ENCODE data around the gene WWOX. TPM values are rescaled to one million over a fixed set of nuclear protein-coding genes. Genes with fewer than 3 reads are reported as not detected.

Gene WWOX
- total RNA-seq, 1 experiment from 2014 or later = 28.3 TPM

DNA sequence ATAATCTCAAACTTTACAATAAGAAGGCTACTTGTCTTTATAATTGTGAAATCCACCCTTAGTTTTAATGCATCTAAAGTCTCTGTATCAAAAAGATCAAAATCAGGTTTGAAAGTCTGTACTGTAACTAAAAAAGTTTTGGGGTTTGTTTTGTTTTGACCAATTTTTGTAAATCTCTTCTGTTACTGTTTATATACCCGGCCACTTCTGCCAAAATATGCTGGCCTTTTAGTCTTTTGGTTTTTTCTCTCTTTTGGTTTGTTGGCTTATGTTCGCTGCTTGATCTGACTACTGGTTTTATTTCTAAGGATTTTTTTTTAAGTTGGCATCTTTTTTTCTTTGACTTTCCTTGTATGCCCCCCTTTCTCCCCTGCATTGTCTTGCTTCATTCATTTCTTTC is 845.9 kb downstream of the WWOX start:
- Histone ChIP-seq H3F3A (ENCODE audit: low read length, unreplicated experiment) (no peaks in the 10 kb centered on the region), H4K20me1 (ENCODE audit: low read length) (no peaks in the 10 kb centered on the region), H3K4me1 (ENCODE audit: insufficient read depth, low read length) (no peaks in the 10 kb centered on the region), H3K36me3 (ENCODE audit: low read depth, low read length) (no peaks in the 10 kb centered on the region), H3K9me3 (ENCODE audit: low read length) (no peaks in the 10 kb centered on the region), H3K27me3 (ENCODE audit: low read length) (no peaks in the 10 kb centered on the region), H3K9ac (ENCODE audit: low read length) (no peak overlapping the region), H3K4me3 (ENCODE audit: low read length) (no peak overlapping the region), H3K9me2 (replicated peaks; ENCODE audit: low read length) (no peaks in the 10 kb centered on the region), H3K27ac (ENCODE audit: low read length) (no peak overlapping the region), H3K79me2 (ENCODE audit: low read length) (no peaks in the 10 kb centered on the region), H2AFZ (ENCODE audit: low read length) (no peak overlapping the region), H3K4me2 (ENCODE audit: low read length) (no peak overlapping the region)
- DNase-seq = no peak
- ATAC-seq = no peak
- TF ChIP-seq EZH2phosphoT487 (IDR thresholded peaks at IDR 0.05; ENCODE audit: borderline replicate concordance, low read length) (no peak), EZH2 (IDR thresholded peaks at IDR 0.05; ENCODE audit: low read length, unreplicated experiment) (no peak)
- TF ChIP-seq, protein P1, sequence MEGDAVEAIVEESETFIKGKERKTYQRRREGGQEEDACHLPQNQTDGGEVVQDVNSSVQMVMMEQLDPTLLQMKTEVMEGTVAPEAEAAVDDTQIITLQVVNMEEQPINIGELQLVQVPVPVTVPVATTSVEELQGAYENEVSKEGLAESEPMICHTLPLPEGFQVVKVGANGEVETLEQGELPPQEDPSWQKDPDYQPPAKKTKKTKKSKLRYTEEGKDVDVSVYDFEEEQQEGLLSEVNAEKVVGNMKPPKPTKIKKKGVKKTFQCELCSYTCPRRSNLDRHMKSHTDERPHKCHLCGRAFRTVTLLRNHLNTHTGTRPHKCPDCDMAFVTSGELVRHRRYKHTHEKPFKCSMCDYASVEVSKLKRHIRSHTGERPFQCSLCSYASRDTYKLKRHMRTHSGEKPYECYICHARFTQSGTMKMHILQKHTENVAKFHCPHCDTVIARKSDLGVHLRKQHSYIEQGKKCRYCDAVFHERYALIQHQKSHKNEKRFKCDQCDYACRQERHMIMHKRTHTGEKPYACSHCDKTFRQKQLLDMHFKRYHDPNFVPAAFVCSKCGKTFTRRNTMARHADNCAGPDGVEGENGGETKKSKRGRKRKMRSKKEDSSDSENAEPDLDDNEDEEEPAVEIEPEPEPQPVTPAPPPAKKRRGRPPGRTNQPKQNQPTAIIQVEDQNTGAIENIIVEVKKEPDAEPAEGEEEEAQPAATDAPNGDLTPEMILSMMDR (conservative IDR thresholded peaks at IDR 0.05; ENCODE audit: low read depth, low read length) = no peak
- intact Hi-C loops (cut with micrococcal nuclease) = no loop called here
- CTCF ChIA-PET = no interaction called here
- POLR2A ChIA-PET (ENCODE audit: unreplicated experiment) = no interaction called here
- BruUV-seq (replicated peaks) = no TSS peak

DNA sequence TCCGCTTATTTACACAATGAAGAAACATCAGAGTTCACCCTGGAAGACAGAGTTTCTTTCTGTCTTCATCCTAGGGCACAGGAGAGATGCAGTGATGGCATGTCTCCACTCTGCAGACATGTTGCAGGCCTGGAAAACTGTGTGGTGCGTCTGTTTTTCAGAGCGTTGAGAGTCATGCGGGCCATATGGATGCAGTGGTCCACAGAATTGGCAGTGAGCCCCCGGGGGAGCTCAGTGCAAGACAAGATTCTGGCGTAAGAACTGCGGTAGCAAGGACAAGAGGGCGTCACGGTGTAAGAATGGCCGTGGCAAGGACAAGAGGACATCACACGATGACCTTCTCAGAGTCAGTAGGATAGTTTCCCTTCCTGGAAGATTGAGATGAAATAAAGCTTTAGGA is 847.1 kb downstream of the WWOX start:
- Histone ChIP-seq H3K79me2 (ENCODE audit: low read length) (no peaks in the 10 kb centered on the region), H3K4me3 (ENCODE audit: low read length) (no peak overlapping the region), H3K27me3 (ENCODE audit: low read length) (no peaks in the 10 kb centered on the region), H3K27ac (ENCODE audit: low read length) (no peak overlapping the region), H3K4me2 (ENCODE audit: low read length) (no peak overlapping the region), H2AFZ (ENCODE audit: low read length) (no peak overlapping the region), H3K4me1 (ENCODE audit: insufficient read depth, low read length) (no peaks in the 10 kb centered on the region), H3F3A (ENCODE audit: low read length, unreplicated experiment) (no peaks in the 10 kb centered on the region), H3K36me3 (ENCODE audit: low read depth, low read length) (no peaks in the 10 kb centered on the region), H3K9me3 (ENCODE audit: low read length) (no peaks in the 10 kb centered on the region), H4K20me1 (ENCODE audit: low read length) (no peaks in the 10 kb centered on the region), H3K9me2 (replicated peaks; ENCODE audit: low read length) (no peaks in the 10 kb centered on the region), H3K9ac (ENCODE audit: low read length) (no peak overlapping the region)
- DNase-seq (no peak), ATAC-seq (no peak)
- no TSS peak for BruUV-seq (replicated peaks)
- TF ChIP-seq EZH2phosphoT487 (IDR thresholded peaks at IDR 0.05; ENCODE audit: borderline replicate concordance, low read length) (no peak), EZH2 (IDR thresholded peaks at IDR 0.05; ENCODE audit: low read length, unreplicated experiment) (no peak)
- TF ChIP-seq, protein P1 (conservative IDR thresholded peaks at IDR 0.05; ENCODE audit: low read depth, low read length) = no peak
- intact Hi-C loops (cut with micrococcal nuclease) = no loop called here
- CTCF ChIA-PET = no interaction called here
- POLR2A ChIA-PET (ENCODE audit: unreplicated experiment) = no interaction called here

DNA sequence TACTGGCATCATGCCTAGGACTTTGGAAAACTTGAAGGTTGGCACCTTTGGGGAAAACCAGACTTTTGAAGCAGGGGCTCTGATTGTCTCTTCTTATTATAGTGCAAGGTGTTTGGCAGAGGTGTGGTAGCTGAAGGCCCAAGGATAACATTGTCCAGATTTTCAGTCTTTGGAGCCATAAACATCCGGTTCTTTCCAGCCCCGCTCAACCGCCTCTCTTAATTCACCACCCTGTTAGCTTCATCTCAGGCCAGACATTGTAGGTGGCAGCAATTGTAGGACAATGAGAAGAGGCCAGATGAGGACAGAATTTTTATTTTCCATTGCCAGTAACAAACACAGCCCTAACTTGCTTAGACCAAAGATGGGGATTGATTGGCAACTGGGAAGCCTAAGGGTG is 851.3 kb downstream of the WWOX start:
- Histone ChIP-seq H3K4me3 (ENCODE audit: low read length) (no peak overlapping the region), H3F3A (ENCODE audit: low read length, unreplicated experiment) (no peaks in the 10 kb centered on the region), H3K27ac (ENCODE audit: low read length) (no peak overlapping the region), H3K79me2 (ENCODE audit: low read length) (no peaks in the 10 kb centered on the region), H3K9me3 (ENCODE audit: low read length) (no peaks in the 10 kb centered on the region), H3K9me2 (replicated peaks; ENCODE audit: low read length) (no peaks in the 10 kb centered on the region), H3K4me2 (ENCODE audit: low read length) (no peak overlapping the region), H3K9ac (ENCODE audit: low read length) (no peak overlapping the region), H3K36me3 (ENCODE audit: low read depth, low read length) (no peaks in the 10 kb centered on the region), H4K20me1 (ENCODE audit: low read length) (no peaks in the 10 kb centered on the region), H3K27me3 (ENCODE audit: low read length) (no peaks in the 10 kb centered on the region), H3K4me1 (ENCODE audit: insufficient read depth, low read length) (no peaks in the 10 kb centered on the region), H2AFZ (ENCODE audit: low read length) (no peak overlapping the region)
- intact Hi-C loops (cut with micrococcal nuclease) = no loop called here
- ATAC-seq = no peak
- DNase-seq = no peak
- POLR2A ChIA-PET (ENCODE audit: unreplicated experiment) = no interaction called here
- no TSS peak for BruUV-seq (replicated peaks)
- CTCF ChIA-PET = no interaction called here
- TF ChIP-seq EZH2phosphoT487 (IDR thresholded peaks at IDR 0.05; ENCODE audit: borderline replicate concordance, low read length) (no peak), EZH2 (IDR thresholded peaks at IDR 0.05; ENCODE audit: low read length, unreplicated experiment) (no peak)
- TF ChIP-seq, protein P1 (conservative IDR thresholded peaks at IDR 0.05; ENCODE audit: low read depth, low read length) = no peak
